NB4 (cell line): ENCODE data around the gene DENND4B.

Experiments
- CTCF ChIP-seq: IDR thresholded peaks from one replicate; pipeline ENCODE4 v1.5.1; 2012; ENCODE audit warnings: low read depth, low read length
- POLR2A ChIP-seq: IDR thresholded peaks from 2 replicates; pipeline ENCODE4 v1.6.1; 2011; ENCODE audit warnings: mild to moderate bottlenecking; ENCODE audit not compliant: insufficient read length; ENCODE audit errors: extremely low read depth

DNA sequence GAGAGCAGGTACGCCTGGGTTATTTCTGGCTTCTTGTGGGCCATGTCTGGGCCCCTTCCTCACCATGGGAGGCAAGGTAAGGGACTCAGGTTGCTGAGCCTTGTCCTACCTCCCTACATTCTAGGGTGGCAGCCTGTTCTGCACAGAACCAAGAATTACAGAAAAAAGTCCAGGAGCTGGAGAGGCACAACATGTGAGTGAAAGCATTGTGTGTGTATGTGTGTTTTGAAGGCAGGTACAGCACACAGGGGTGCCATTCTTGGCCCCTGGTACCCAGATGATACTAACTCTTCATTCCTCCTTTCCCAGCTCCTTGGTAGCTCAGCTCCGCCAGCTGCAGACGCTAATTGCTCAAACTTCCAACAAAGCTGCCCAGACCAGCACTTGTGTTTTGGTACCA is 26.6 kb upstream of the DENND4B start:
- TF ChIP-seq CTCF (no peak), POLR2A (no peak)
